ENCODE measurements around the gene IL18. TPM values are rescaled to one million over a fixed set of nuclear protein-coding genes. Genes with fewer than 3 reads are reported as not detected.
A peak's percentile ranks its signal among the peaks of the same experiment; 100 is the strongest.

Gene IL18
- total RNA-seq, 3 donors from 2014 or later: 69.4 to 114 (median 85.0) TPM

DNA sequence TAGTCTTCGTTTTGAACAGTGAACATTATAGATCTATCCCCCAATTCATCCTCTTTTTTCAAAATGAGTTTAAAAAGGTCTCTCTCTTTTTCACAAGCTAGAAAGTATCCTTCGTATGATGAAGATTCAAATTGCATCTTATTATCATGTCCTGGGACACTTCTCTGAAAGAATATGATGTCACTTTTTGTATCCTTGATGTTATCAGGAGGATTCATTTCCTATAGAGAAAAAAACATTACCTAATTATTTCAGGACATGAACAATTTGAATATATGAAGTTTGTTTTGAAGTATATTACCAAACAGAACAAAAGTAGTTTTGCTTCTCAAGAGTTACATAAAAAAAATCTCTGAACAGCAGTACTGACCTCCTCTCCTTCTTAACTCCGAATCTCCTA lies 20.3 kb downstream of the IL18 start:
- intact Hi-C loops (cut with DNase I, micrococcal nuclease): no loop called here
- ATAC-seq: no peak

GRCh38 chr11:112134473-112134872 lies 29.4 kb downstream of the IL18 start:
- TF ChIP-seq CTCF (IDR thresholded peaks at IDR 0.05): no peak
- Histone ChIP-seq H3K9me3 (no peaks in the 10 kb centered on the region), H3K4me1 (ENCODE audit: low read depth) (peaks cover 47% of the 10 kb centered on the region), H3K4me3 (no peak overlapping the region), H3K36me3 (ENCODE audit: low read depth) (no peaks in the 10 kb centered on the region)
- ATAC-seq: peak; percentile 61
- DNase-seq: peak in 1 of 3 donors; percentile 61
- intact Hi-C loops (cut with DNase I, micrococcal nuclease): no loop called here

More for the DNA sequence above, 20.3 kb downstream of the IL18 start:
- Histone ChIP-seq H3K4me3 (no peak overlapping the region), H3K4me1 (ENCODE audit: low read depth) (no peaks in the 10 kb centered on the region), H3K36me3 (ENCODE audit: low read depth) (no peaks in the 10 kb centered on the region), H3K9me3 (no peaks in the 10 kb centered on the region)
- DNase-seq: no peak
- no peak for TF ChIP-seq CTCF (IDR thresholded peaks at IDR 0.05)

DNA sequence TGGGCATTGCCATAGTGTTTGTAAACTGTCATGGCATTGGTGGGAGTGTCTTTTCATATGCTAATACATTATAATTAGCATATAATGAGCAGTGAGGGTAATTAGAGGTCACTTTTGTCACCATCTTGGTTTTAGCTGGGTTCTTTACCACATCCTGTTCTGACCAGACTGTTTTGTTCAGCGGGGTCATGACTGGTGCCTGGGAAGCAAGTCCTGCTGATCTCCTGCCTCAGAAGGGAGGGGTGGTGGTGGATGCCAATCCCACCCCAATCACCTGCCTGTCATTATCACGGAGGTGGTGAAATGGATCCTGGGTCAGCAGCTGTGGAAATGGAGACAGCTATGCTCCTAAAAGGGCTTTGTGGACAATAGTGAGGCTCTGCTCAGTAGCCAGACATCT lies 31.2 kb downstream of the IL18 start:
- H3K4me1 ChIP-seq (ENCODE audit: low read depth): peaks cover 62% of the 10 kb centered on the region
- no peak overlapping the region for H3K4me3 ChIP-seq
- no peak for ATAC-seq
- H3K9me3 ChIP-seq: no peaks in the 10 kb centered on the region
- intact Hi-C loops (cut with DNase I, micrococcal nuclease): no loop called here
- H3K36me3 ChIP-seq (ENCODE audit: low read depth): no peaks in the 10 kb centered on the region
- no peak for DNase-seq
- TF ChIP-seq CTCF (IDR thresholded peaks at IDR 0.05): no peak

DNA sequence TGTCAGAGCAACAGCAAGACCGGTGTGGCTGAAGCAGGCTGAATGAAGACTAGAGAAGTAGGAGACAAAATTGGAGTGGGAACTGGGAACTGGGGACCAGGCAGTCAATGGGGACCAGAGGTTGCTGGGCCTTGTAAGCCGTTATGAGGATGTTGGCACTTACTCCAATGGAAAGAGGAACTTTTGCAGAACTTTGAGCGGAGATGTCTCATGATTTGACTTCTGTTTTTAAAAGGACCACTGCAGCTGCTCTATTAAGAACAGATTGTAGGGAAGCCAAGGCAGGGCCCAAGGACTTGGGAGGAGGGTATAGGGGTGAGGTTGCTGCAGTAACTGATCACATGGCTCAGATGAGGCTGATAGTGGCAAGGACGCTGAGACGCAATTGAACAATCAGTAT lies 34.2 kb downstream of the IL18 start:
- no peaks in the 10 kb centered on the region for H3K9me3 ChIP-seq
- peak in 1 of 3 donors; percentile 19 for DNase-seq
- intact Hi-C loops (cut with DNase I, micrococcal nuclease): no loop called here
- no peak overlapping the region for H3K4me3 ChIP-seq
- TF ChIP-seq CTCF (IDR thresholded peaks at IDR 0.05): no peak
- peaks cover 58% of the 10 kb centered on the region for H3K4me1 ChIP-seq (ENCODE audit: low read depth)
- no peaks in the 10 kb centered on the region for H3K36me3 ChIP-seq (ENCODE audit: low read depth)
- no peak for ATAC-seq

DNA sequence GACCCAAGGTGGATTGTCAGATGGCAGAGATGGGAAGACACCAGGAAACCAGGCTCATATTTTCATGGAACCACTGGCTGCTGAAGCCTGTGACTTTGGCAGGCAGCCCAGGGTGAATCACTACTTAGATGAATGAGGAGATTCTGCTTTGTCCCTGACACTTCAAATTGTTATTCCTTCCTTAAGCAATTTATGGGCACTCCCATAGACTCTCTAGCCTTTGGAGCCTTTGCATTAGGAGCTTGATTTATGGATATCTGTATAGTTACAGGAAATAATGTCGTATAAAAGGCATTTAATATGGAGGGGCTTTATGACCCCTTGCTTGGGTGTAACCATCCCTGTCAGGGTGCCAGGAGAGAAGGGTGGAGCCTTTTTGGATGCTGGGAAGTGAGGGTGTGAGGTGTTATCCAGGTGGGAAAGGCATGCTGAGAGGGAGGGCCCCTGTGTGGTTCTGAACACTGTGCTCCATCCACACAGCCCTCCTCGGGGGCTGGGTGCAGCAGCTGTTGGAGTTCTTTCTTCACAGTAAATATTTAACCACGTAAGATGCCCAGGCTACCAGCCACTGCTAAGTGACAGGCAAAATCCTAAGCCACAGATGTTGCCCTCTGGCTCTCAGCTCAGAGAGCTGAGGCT lies 35.3 kb downstream of the IL18 start:
- intact Hi-C loops (cut with DNase I, micrococcal nuclease): no loop called here
- Histone ChIP-seq H3K4me1 (ENCODE audit: low read depth) (peaks cover 51% of the 10 kb centered on the region), H3K36me3 (ENCODE audit: low read depth) (no peaks in the 10 kb centered on the region), H3K4me3 (no peak overlapping the region), H3K9me3 (no peaks in the 10 kb centered on the region)
- DNase-seq (peak; percentile 81 to 91 (median 81)), ATAC-seq (peak; percentile 81)
- no peak for TF ChIP-seq CTCF (IDR thresholded peaks at IDR 0.05)

- Histone ChIP-seq H3K36me3 (ENCODE audit: low read depth) (no peaks in the 10 kb centered on the region), H3K4me3 (no peak overlapping the region), H3K9me3 (no peaks in the 10 kb centered on the region), H3K4me1 (ENCODE audit: low read depth) (peaks cover 36% of the 10 kb centered on the region)
- ATAC-seq (no peak), DNase-seq (no peak)
- no peak for TF ChIP-seq CTCF (IDR thresholded peaks at IDR 0.05)
- intact Hi-C loops (cut with DNase I, micrococcal nuclease): no loop called here
Measured at GRCh38 chr11:112127056-112127455, 36.8 kb downstream of the IL18 start.

Data from mucosa of descending colon (tissue), 3 donors.